HG03354 (cell line): ENCODE data around the gene CEP350.

Experiments
- ATAC-seq: cut with Tn5 transposase; IDR thresholded peaks from one replicate; pipeline ENCODE4 v1.9.1; 2021; ENCODE audit warnings: mild to moderate bottlenecking; ENCODE audit not compliant: unreplicated experiment, poor library complexity, severe bottlenecking

Gene CEP350

GRCh38 chr1:179954493-179955286, at the start of gene CEP350:
Gene CEP350 (plus strand): TSS chr1:179954810. CDS start chr1:179986182, 31,372 bp downstream.
- peak; percentile 91 for ATAC-seq

GRCh38 chr1:179910934-179911333, 43.7 kb upstream of the CEP350 start:
- no peak for ATAC-seq

- no peak for ATAC-seq
Measured at GRCh38 chr1:179911812-179912211, 42.8 kb upstream of the CEP350 start.

GRCh38 chr1:179917601-179918429, 36.8 kb upstream of the CEP350 start:
- no peak for ATAC-seq

GRCh38 chr1:179921472-179921871, 33.1 kb upstream of the CEP350 start:
- no peak for ATAC-seq

- ATAC-seq, result no peak
Measured at GRCh38 chr1:179921981-179922872, 32.4 kb upstream of the CEP350 start.

GRCh38 chr1:179923029-179923428, 31.6 kb upstream of the CEP350 start:
- no peak for ATAC-seq

GRCh38 chr1:179924268-179924667, 30.3 kb upstream of the CEP350 start:
- ATAC-seq, result peak; percentile 74

- ATAC-seq, result no peak
Measured at GRCh38 chr1:179925302-179925701, 29.3 kb upstream of the CEP350 start.

GRCh38 chr1:179925922-179926849, 28.4 kb upstream of the CEP350 start:
- no peak for ATAC-seq

- ATAC-seq, result no peak
Measured at GRCh38 chr1:179926850-179927205, 27.8 kb upstream of the CEP350 start.

- no peak for ATAC-seq
Measured at GRCh38 chr1:179929955-179930798, 24.4 kb upstream of the CEP350 start.

GRCh38 chr1:179930867-179931266, 23.7 kb upstream of the CEP350 start:
- no peak for ATAC-seq

GRCh38 chr1:179933219-179933618, 21.4 kb upstream of the CEP350 start:
- no peak for ATAC-seq

- no peak for ATAC-seq
Measured at GRCh38 chr1:179935909-179936496, 18.6 kb upstream of the CEP350 start.

GRCh38 chr1:179937668-179938254, 16.8 kb upstream of the CEP350 start:
- ATAC-seq, result no peak

GRCh38 chr1:179938752-179939151, 15.9 kb upstream of the CEP350 start:
- ATAC-seq, result no peak
